ENCODE results near the gene PDGFRB.

- no peak for TF ChIP-seq REST (IDR thresholded peaks at IDR 0.05; ENCODE audit: insufficient read depth in 1 of 2, low read depth in 2 of 2, low read length in 1 of 2)
- TF ChIP-seq CTCF (IDR thresholded peaks at IDR 0.05) = no peak
These were observed 82.0 kb downstream of the PDGFRB start for GRCh38 chr5:150073677-150074076.
